ENCODE data around the gene KLHL35.

DNA sequence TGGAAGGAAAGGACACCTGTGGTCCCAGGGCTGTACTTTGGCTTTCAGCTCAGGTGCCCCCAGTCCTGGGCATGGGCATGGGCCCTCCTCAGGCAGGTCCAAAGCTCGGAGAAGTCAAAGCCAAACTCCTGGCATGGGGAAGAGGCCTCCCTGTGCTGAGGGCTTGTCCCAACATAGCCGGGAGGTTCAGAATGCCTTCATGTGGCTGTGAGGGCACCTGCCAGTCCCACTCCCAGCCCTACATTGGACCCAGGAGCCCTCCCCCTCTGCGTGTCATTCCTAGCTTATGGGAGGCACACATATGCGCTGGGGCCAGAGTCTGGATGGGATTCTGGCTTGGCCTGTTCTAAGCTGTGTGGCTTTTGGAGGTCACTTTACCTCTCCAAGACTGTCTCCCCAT, 1.0 kb upstream of the KLHL35 start:
- TF ChIP-seq, protein P1, sequence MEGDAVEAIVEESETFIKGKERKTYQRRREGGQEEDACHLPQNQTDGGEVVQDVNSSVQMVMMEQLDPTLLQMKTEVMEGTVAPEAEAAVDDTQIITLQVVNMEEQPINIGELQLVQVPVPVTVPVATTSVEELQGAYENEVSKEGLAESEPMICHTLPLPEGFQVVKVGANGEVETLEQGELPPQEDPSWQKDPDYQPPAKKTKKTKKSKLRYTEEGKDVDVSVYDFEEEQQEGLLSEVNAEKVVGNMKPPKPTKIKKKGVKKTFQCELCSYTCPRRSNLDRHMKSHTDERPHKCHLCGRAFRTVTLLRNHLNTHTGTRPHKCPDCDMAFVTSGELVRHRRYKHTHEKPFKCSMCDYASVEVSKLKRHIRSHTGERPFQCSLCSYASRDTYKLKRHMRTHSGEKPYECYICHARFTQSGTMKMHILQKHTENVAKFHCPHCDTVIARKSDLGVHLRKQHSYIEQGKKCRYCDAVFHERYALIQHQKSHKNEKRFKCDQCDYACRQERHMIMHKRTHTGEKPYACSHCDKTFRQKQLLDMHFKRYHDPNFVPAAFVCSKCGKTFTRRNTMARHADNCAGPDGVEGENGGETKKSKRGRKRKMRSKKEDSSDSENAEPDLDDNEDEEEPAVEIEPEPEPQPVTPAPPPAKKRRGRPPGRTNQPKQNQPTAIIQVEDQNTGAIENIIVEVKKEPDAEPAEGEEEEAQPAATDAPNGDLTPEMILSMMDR (IDR thresholded peaks at IDR 0.05), result no peak
- no peak for TF ChIP-seq POLR2A (IDR thresholded peaks at IDR 0.05)
